Astrocyte of the spinal cord (primary cell): ENCODE results near the gene NAA11.

Experiments
- DNase-seq: peaks from one replicate; pipeline ENCODE4 v3.0.0; 2011; ENCODE audit warnings: low read depth, low spot score
- H3K4me3 ChIP-seq: 2 replicates; pipeline ENCODE4 v1.5.1; 2011; ENCODE audit warnings: low read depth, mild to moderate bottlenecking, low read length, moderate library complexity
- CTCF ChIP-seq: IDR thresholded peaks from 2 replicates; pipeline ENCODE4 v1.5.1; 2012; ENCODE audit warnings: low read depth, mild to moderate bottlenecking, low read length, inconsistent platforms
- in situ Hi-C: cut with HindIII; loops from 2 replicates; pipeline ENCODE4 v1.10.0; 2017; ENCODE audit warnings: low sequenced_read_pairs

Gene NAA11

GRCh38 chr4:79334783-79335182 is 8.9 kb upstream of the NAA11 start:
- no peak for TF ChIP-seq CTCF
- in situ Hi-C loops: no loop called here
- no peak for DNase-seq
- no peak overlapping the region for H3K4me3 ChIP-seq

- H3K4me3 ChIP-seq: no peak overlapping the region
- in situ Hi-C loops: no loop called here
- TF ChIP-seq CTCF: no peak
- no peak for DNase-seq
These were observed 8.5 kb upstream of the NAA11 start for GRCh38 chr4:79334341-79334740.

GRCh38 chr4:79331126-79331876 is 5.4 kb upstream of the NAA11 start:
- TF ChIP-seq CTCF: no peak
- DNase-seq: peak; percentile 3
- in situ Hi-C loops: no loop called here

GRCh38 chr4:79330720-79331119 is 4.9 kb upstream of the NAA11 start:
- in situ Hi-C loops: no loop called here
- no peak for TF ChIP-seq CTCF
- no peak overlapping the region for H3K4me3 ChIP-seq
- no peak for DNase-seq

More at GRCh38 chr4:79331126-79331876, 5.4 kb upstream of the NAA11 start:
- H3K4me3 ChIP-seq: no peak overlapping the region

GRCh38 chr4:79325436-79325835 is 425 bp downstream of the NAA11 start:
- no peak for DNase-seq
- in situ Hi-C loops: no loop called here
- TF ChIP-seq CTCF: no peak
- H3K4me3 ChIP-seq: no peak overlapping the region

GRCh38 chr4:79319975-79320374 is 5.9 kb downstream of the NAA11 start:
- H3K4me3 ChIP-seq: no peak overlapping the region
- no peak for DNase-seq
- TF ChIP-seq CTCF: no peak
- in situ Hi-C loops: no loop called here
